HepG2 (cell line): ENCODE measurements around the gene LSMEM2. TPM values are rescaled to one million over a fixed set of nuclear protein-coding genes. Genes with fewer than 3 reads are reported as not detected.
A peak's percentile ranks its signal among the peaks of the same experiment; 100 is the strongest.

Source experiments
- BATF2 ChIP-seq: sonication (generic); formaldehyde crosslinking; IDR thresholded peaks from 2 replicates; pipeline ENCODE4 v1.8.0; 2022; ENCODE audit warnings: mild to moderate bottlenecking, missing genetic modification reagents, moderate library complexity
- EHMT2 ChIP-seq: fragments of 200-600 bp; sonication (generic); IDR thresholded peaks from 2 replicates; pipeline ENCODE4 v1.7.0; 2017; ENCODE audit warnings: antibody characterized with exemption, low read depth, low read length, borderline replicate concordance
- FOSL1 ChIP-seq: sonication (generic); formaldehyde crosslinking; IDR thresholded peaks from 2 replicates; pipeline ENCODE4 v1.9.0; 2021; ENCODE audit warnings: missing genetic modification reagents, borderline replicate concordance
- MAFG ChIP-seq: sonication (generic); formaldehyde crosslinking; IDR thresholded peaks from 2 replicates; pipeline ENCODE4 v1.5.1; 2020; ENCODE audit warnings: mild to moderate bottlenecking, missing genetic modification reagents
- MEIS2 ChIP-seq: sonication (generic); formaldehyde crosslinking; IDR thresholded peaks from 2 replicates; pipeline ENCODE4 v1.9.0; 2021; ENCODE audit warnings: mild to moderate bottlenecking, missing genetic modification reagents
- PBX3 ChIP-seq: sonication (generic); formaldehyde crosslinking; IDR thresholded peaks from 2 replicates; pipeline ENCODE4 v1.8.1; 2023; ENCODE audit warnings: missing genetic modification reagents, inconsistent platforms, borderline replicate concordance
- TAF1 ChIP-seq: sonication (generic); formaldehyde crosslinking; IDR thresholded peaks from 2 replicates; pipeline ENCODE4 v1.4.0; 2020; ENCODE audit warnings: missing genetic modification reagents
- TCF7L2 ChIP-seq: IDR thresholded peaks from 2 replicates; pipeline ENCODE4 v1.6.1; 2011; ENCODE audit warnings: mild to moderate bottlenecking, low read depth, low read length, moderate library complexity
- TERF1 ChIP-seq: sonication (generic); formaldehyde crosslinking; IDR thresholded peaks from 2 replicates; pipeline ENCODE4 v1.8.0; 2022; ENCODE audit warnings: mild to moderate bottlenecking, missing genetic modification reagents, moderate library complexity
- TOE1 ChIP-seq: sonication (generic); formaldehyde crosslinking; IDR thresholded peaks from 2 replicates; pipeline ENCODE4 v1.4.0; 2020; ENCODE audit warnings: mild to moderate bottlenecking, missing genetic modification reagents
- ZBTB44 ChIP-seq: sonication (generic); formaldehyde crosslinking; IDR thresholded peaks from 2 replicates; pipeline ENCODE4 v1.4.0; 2020; ENCODE audit warnings: missing genetic modification reagents
- ZNF24 ChIP-seq: fragments of 450-650 bp; IDR thresholded peaks from 2 replicates; pipeline ENCODE4 v1.6.1; 2017; ENCODE audit warnings: antibody characterized with exemption, mild to moderate bottlenecking
- ZNF30 ChIP-seq: sonication (generic); formaldehyde crosslinking; IDR thresholded peaks from 2 replicates; pipeline ENCODE4 v1.5.0; 2020; ENCODE audit warnings: mild to moderate bottlenecking, missing genetic modification reagents
- ZNF34 ChIP-seq: sonication (generic); formaldehyde crosslinking; IDR thresholded peaks from 2 replicates; pipeline ENCODE4 v1.4.0; 2020; ENCODE audit warnings: mild to moderate bottlenecking, missing genetic modification reagents, borderline replicate concordance
- ZNF446 ChIP-seq: sonication (generic); formaldehyde crosslinking; IDR thresholded peaks from 2 replicates; pipeline ENCODE4 v1.5.0; 2020; ENCODE audit warnings: mild to moderate bottlenecking, missing genetic modification reagents
- ZNF570 ChIP-seq: sonication (generic); formaldehyde crosslinking; IDR thresholded peaks from 2 replicates; pipeline ENCODE4 v1.4.0; 2020; ENCODE audit warnings: mild to moderate bottlenecking, missing genetic modification reagents, borderline replicate concordance
- ZNF709 ChIP-seq: sonication (generic); formaldehyde crosslinking; IDR thresholded peaks from 2 replicates; pipeline ENCODE4 v1.5.0; 2020; ENCODE audit warnings: mild to moderate bottlenecking, missing genetic modification reagents
- ZNF792 ChIP-seq: IDR thresholded peaks from 2 replicates; pipeline ENCODE4 v1.6.1; 2016
- ZNF850 ChIP-seq: sonication (generic); formaldehyde crosslinking; conservative IDR thresholded peaks from 2 replicates; pipeline ENCODE4 v1.9.0; 2021; ENCODE audit warnings: mild to moderate bottlenecking, missing genetic modification reagents
- polyA plus RNA-seq, 8 experiments: library from polyadenylated mRNA; depleted of rRNA in 3 of 8; stranded (reverse) in 7 of 8; unstranded in 1 of 8; fragments of >200 nt; fragmentation: Illumina TruSeq in 4 of 8; extraction: Trizol in 4 of 8; gene quantifications; 2 replicates each; pipeline versions ENCODE4 v1.2.1 to v1.2.3, GENCODE V29; 2011 to 2016; ENCODE audit warnings: low read depth in 4 of 8, missing spikeins in 1 of 8, mixed read lengths in 1 of 8; ENCODE audit not compliant: insufficient read depth in 1 of 8
- total RNA-seq, 5 experiments: library from RNA; depleted of rRNA; stranded (reverse); fragments of >200 nt; fragmentation: Illumina TruSeq; extraction: Trizol; gene quantifications; 2 replicates each; pipeline ENCODE4 v1.2.3, GENCODE V29; 2016; ENCODE audit warnings: low read depth in 1 of 5
- TF ChIP-seq, protein P1 (sequence below): sonication (generic); formaldehyde crosslinking; IDR thresholded peaks from 2 replicates; pipeline ENCODE4 v1.4.0; 2020; ENCODE audit warnings: low read depth, mild to moderate bottlenecking, missing genetic modification reagents
- TF ChIP-seq, protein P2 (sequence below): sonication (generic); formaldehyde crosslinking; IDR thresholded peaks from 2 replicates; pipeline ENCODE4 v1.5.0; 2020; ENCODE audit warnings: mild to moderate bottlenecking, missing genetic modification reagents

The LSMEM2 gene
- total and polyA plus RNA-seq, 2 of the 13 experiments (the other 11 are each of a cell fraction or from before 2014, with no cell fraction given): 0.07 to 0.41 TPM

GRCh38 chr3:50268703-50269451, 10.0 kb upstream of the LSMEM2 start, which contains the start of gene SEMA3B (continued):
- no peak for TF ChIP-seq BATF2
- TF ChIP-seq, protein P1, sequence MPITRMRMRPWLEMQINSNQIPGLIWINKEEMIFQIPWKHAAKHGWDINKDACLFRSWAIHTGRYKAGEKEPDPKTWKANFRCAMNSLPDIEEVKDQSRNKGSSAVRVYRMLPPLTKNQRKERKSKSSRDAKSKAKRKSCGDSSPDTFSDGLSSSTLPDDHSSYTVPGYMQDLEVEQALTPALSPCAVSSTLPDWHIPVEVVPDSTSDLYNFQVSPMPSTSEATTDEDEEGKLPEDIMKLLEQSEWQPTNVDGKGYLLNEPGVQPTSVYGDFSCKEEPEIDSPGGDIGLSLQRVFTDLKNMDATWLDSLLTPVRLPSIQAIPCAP: no peak
- TF ChIP-seq ZNF446: no peak
- TF ChIP-seq ZNF570 (CRISPR knock-in tag): no peak
- no peak for TF ChIP-seq TERF1
- TF ChIP-seq ZNF850: no peak
- TF ChIP-seq FOSL1 (CRISPR knock-in tag): no peak
- no peak for TF ChIP-seq ZNF24
- TF ChIP-seq ZNF792 (CRISPR knock-in tag): peak; percentile 42
- no peak for TF ChIP-seq PBX3 (CRISPR knock-in tag)
- TF ChIP-seq ZBTB44 (CRISPR knock-in tag): no peak
- TF ChIP-seq ZNF709 (CRISPR knock-in tag): no peak
- TF ChIP-seq TAF1 (CRISPR knock-in tag): peak; percentile 74
- TF ChIP-seq, protein P2, sequence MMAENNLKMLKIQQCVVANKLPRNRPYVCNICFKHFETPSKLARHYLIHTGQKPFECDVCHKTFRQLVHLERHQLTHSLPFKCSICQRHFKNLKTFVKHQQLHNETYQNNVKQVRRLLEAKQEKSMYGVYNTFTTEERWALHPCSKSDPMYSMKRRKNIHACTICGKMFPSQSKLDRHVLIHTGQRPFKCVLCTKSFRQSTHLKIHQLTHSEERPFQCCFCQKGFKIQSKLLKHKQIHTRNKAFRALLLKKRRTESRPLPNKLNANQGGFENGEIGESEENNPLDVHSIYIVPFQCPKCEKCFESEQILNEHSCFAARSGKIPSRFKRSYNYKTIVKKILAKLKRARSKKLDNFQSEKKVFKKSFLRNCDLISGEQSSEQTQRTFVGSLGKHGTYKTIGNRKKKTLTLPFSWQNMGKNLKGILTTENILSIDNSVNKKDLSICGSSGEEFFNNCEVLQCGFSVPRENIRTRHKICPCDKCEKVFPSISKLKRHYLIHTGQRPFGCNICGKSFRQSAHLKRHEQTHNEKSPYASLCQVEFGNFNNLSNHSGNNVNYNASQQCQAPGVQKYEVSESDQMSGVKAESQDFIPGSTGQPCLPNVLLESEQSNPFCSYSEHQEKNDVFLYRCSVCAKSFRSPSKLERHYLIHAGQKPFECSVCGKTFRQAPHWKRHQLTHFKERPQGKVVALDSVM (CRISPR knock-in tag): peak; percentile 68; the same call in 1 of the 2 replicates
- TF ChIP-seq MEIS2: no peak; the same call in 1 of the 2 replicates
- no peak for TF ChIP-seq ZNF34
- no peak for TF ChIP-seq TOE1 (CRISPR knock-in tag)
- TF ChIP-seq TCF7L2: no peak
- no peak for TF ChIP-seq MAFG (CRISPR knock-in tag)
- TF ChIP-seq ZNF30 (CRISPR knock-in tag): no peak
- no peak for TF ChIP-seq EHMT2
